HuH-7 (cell line): ENCODE results near the gene UTP11.

Source experiments
- DNase-seq: peaks from one replicate; pipeline ENCODE4 v3.0.0; 2011; ENCODE audit warnings: low spot score

UTP11 gene

DNA sequence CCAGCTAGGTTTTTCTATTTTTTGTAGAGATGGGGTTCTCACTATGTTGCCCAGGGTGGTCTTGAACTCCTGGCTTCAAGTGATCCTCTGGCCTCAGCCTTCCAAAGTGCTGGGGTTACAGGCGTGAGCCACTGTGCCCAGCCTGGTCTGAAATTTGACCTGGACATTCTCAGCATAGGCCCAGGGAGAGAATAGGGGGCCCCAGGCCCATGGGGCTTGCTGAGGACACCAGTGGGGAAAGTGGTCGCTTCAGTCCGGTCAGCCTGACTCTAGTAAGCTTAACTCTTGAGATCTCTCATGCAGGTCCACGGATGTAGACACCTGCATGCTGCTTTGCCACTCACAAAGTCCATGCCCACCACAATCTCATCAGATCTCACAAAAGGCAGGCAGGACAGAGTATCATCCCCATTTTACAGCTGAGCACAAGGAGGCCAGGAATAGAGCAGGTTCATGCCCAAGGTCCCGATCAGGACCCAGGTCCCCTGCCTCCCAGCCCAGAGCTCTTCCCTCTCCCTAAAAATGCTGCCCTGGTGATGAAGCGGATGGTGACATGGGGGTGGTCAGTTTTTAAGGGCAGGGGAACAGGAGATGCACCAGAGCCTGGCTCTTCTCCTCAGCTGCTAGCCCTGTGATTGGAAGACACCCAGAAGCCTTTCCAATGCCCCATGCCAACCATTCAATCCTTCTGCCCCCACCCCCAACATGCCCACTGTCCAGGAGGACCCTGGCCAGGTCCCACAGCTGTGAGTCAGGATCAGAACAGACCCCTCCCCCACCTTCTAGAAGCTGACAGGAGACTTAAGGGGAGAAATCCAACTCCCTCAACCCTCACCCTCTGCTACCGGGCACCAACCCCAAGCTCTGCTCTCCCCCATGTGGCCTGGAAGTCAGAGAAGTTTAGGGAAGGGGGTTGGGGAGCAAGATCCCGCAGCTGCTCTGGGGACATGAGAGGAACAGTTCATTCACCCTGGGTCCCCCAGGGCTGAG, 9.0 kb upstream of the UTP11 start:
- no peak for DNase-seq

DNA sequence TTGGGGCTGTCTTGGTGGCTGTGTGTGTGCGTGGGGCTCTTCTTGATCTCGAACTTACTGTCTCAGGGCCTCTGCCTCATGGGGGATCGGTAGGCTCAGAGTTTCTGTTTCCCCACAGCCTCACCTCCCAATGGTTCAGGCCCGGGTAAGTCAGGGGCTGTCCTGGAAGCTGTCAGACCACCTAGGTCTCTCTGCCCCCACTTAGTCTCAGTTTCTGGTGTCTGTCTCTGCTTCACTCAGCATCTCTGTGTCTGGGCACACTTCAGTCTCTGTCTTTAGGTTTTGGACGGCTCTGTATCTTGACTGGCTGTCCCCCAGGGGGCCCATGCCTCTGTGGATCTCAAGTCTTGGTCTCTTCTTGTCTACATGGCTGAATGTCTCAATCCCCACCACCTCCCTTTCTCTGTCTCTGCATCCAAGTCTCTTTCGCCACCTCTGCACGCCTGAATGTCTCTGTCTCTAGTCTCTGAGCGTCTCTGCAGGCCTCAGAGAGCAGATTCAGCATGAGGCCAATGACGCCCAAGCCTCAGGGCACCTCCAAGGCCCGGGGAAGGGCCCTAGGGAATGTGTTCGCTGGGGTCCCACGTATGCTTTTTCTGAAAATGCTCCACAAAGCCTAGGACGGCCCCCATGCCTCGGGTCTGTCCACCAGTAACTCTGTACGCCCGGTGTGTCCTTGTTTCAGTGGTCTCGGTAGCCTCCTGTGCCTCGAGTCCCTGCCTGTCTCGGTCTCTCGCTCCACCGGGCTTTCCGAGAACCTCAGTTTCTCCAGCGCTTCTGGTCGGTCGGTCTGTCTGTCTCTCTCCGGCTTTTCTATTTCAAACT, 8.0 kb upstream of the UTP11 start:
- no peak for DNase-seq

GRCh38 chr1:38005195-38006007, 7.1 kb upstream of the UTP11 start, which contains the start of gene FHL3:
FHL3 (minus strand) TSS chr1:38005514; CDS start chr1:37999412, 6,102 bp downstream.
- peak; percentile 84 for DNase-seq

GRCh38 chr1:38006008-38006828, 6.3 kb upstream of the UTP11 start:
- DNase-seq: no peak

GRCh38 chr1:38009088-38009840, 3.3 kb upstream of the UTP11 start:
- DNase-seq: no peak

DNA sequence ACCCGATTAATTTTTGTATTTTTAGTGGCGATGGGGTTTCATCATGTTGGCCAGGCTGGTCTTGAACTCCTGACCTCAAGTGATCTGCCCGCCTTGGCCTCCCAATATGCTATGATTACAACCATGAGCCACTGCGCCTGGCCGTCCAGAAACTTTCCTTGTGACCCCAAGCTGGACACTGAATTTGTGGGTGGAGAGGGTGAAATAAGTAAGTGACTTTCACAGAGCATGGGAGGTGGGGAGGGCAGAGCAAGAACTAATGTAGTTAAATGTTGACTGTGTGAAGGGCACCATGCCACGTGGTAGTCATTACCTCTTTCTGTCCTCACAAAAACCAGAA, 2.7 kb upstream of the UTP11 start:
- DNase-seq: no peak

DNA sequence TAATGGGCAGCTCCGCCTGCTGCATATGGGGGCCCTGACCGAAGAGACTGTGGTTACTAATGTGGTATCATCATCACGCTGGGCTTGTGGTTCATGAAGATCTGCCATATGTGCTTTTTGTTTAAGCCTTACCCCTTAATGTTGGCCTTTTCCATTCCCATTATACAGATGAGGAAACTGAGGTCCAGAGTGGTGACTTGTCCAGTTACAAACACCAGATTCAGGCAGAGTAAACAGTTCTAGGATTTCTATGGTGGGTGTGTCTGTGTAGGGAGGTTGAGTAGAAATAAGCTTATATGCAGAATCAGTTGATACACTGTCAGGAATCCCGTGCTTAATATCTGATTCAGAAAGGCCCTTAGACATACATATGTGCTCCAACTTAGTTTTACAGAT, 691 bp downstream of the UTP11 start:
- DNase-seq: no peak

DNA sequence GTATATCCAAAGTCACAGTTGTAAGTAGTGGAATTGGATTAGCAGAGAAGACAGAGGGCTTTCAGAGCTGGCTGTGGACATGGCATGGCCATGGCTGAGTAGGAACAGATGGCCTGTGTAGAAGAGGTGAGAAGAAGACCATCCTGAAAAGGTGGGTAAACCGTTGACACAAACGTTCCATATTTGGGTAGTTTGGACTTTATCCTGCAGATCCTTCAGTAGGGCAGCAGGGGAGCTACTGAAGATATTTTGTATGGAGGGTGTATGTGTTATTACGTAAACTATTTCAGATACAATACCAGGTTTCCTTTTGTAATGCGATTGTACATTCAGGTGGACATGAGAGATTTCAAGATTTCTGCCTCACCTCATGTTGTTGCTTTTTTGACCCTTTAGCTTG, 1.6 kb downstream of the UTP11 start:
- no peak for DNase-seq

- DNase-seq: no peak
Measured at GRCh38 chr1:38014724-38015424, 2.3 kb downstream of the UTP11 start.

DNA sequence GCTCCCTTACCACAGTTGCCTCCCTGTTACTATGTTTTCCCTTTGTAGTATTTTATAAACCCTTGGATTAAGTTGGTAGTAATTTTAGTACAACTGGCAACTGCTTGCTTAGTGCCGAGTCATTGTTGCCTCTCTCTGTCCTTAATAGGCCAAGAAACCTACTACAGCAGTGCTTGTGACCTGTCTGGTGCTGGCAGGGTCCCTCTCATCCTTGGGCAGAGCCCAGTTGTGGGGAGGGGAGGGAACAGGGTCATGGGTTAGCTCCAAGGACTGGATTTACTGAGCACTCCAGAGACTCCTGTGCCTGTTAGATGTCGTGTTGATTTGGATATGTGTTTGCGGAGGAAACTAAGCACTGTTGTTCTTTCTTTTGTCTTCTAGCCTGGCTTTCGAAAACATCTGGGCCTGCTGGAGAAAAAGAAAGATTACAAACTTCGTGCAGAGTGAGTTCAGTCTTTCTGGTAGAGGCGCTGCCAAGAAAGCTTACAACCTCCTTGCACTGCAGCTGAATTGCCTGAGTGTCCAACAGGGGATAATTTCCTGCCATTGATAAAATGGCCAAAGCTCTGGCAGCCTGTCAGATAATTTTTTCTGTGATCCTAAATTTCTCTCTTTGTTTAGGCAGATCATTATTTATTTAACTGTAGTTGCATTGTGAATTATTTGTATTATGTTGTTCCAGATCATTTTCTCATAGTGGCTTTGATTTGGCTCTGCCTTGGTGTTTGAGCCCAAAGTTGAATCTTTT, 3.6 kb downstream of the UTP11 start:
- no peak for DNase-seq

GRCh38 chr1:38018864-38019343, 6.4 kb downstream of the UTP11 start:
- DNase-seq: no peak

DNA sequence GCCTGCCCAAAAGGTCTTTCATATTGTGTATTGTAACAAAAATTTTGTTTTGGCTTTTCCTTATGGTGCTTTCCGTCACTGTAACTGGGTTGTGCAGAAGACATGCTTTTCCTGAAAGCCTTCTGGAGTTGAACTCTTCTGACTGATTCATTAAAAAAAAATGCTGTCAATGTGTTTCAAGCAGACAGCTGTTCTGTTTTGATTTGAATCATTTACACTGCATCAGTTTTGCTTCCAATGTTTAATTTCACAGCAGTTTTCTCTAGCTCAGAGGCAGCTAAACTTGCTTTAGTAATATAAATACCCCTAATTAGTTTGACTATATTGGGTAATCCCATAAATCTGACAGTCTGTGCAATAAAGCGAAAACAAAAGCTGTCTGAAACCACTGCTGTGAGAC, 7.9 kb downstream of the UTP11 start:
- no peak for DNase-seq

DNA sequence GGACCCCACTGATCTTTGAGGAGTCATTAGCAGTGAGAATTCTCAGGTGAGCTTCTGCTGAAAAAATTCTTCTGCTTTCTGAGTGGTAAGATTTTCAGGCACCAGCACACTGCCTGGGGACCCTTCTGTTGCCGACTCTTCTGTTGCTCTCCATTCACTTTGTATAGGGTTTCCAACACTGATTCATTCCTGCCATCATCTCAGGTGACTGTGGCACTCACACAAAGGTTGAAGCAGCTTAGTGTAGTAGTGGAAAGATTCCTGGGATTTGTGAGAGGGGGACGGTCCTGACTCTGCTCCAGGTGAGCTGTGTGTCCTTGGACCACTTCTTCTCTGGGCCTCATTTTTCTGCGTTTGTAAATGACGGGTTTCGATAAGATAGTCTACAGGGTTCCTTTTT, 9.4 kb downstream of the UTP11 start:
- DNase-seq: no peak

- DNase-seq: no peak
Measured at GRCh38 chr1:38022810-38023209, 10.3 kb downstream of the UTP11 start.

DNA sequence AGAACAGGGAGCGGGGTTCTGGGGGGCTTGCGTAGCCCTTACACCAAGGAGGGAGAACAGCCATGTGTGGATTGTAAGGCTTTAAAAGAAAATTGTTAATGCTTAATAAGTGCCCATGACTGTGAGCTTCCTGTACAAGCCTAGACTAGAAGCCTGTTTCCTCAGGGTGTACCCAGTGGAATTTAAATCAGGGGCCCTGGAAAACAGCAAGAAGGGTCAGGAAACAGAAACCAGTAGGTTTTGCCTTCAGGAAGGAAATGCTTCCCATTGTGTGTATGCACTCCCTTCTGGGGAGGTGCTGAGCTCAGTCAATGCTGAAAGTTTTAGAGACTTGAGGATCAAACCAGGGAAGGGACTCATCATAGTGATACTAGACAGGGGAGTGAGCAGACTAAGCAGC, 12.7 kb downstream of the UTP11 start:
- no peak for DNase-seq

GRCh38 chr1:38025664-38026063, 13.1 kb downstream of the UTP11 start:
- no peak for DNase-seq

DNA sequence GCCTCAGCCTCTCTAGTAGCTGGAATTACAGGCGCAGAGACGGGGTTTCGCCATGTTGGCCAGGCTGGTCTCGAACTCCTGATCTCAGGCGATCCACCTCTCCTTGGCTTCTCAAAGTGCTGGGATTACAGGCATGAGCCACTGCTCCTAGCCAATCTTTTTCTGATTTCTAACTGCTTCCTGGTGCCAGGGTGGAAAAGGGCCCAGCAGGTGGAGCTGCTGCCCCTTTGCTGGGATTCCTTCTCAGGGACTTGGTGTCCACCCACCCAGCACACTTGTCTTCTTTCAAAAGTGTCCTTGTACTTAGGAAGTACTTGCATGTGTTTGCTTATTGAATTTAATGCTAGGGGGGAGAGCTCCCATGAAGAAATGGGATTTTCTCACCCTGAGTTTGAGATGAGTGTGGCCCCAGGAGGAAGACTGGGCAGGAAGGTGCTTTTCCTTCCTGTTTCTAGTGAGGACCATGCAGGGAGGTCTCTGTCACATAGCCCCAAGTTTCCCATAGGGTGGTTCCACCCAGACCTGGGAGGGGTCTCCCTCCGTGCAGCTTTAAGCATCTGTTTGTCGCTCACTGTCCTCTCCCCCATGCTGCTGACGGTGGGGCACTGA, 14.2 kb downstream of the UTP11 start:
- peak; percentile 66 for DNase-seq
